ENCODE measurements around the gene CLDN9.
A peak's percentile ranks its signal among the peaks of the same experiment; 100 is the strongest.

Gene CLDN9

GRCh38 chr16:3022208-3022683 lies 9.5 kb downstream of the CLDN9 start:
- no peak for DNase-seq (ENCODE audit: low read depth, low spot score)
- Histone ChIP-seq H3K4me3 (peak overlapping the region; percentile 83), H3K27ac (peak overlapping the region; percentile 77), H3K36me3 (ENCODE audit: insufficient read depth, low read length) (peaks cover 14% of the 10 kb centered on the region; the same call in 1 of the 2 replicates), H3K9ac (ENCODE audit: insufficient read length) (no peak overlapping the region), H3K9me3 (ENCODE audit: low read depth, low read length) (no peaks in the 10 kb centered on the region)
- TF ChIP-seq FOXP2 (optimal IDR thresholded peaks at IDR 0.05; ENCODE audit: control extremely low read depth, extremely low read length, insufficient read depth) = no peak
- no peak for TF ChIP-seq EZH2 (IDR thresholded peaks at IDR 0.05)
- no peak for TF ChIP-seq POLR2AphosphoS5 (IDR thresholded peaks at IDR 0.05; ENCODE audit: borderline replicate concordance, low read depth, low read length)

GRCh38 chr16:3022684-3023414 lies 10.1 kb downstream of the CLDN9 start:
- Histone ChIP-seq H3K4me3 (peak overlapping the region; percentile 83), H3K27ac (peak overlapping the region; percentile 77), H3K9ac (ENCODE audit: insufficient read length) (no peak overlapping the region), H3K36me3 (ENCODE audit: insufficient read depth, low read length) (peaks cover 15% of the 10 kb centered on the region; the same call in 1 of the 2 replicates), H3K9me3 (ENCODE audit: low read depth, low read length) (no peaks in the 10 kb centered on the region)
- TF ChIP-seq FOXP2 (optimal IDR thresholded peaks at IDR 0.05; ENCODE audit: control extremely low read depth, extremely low read length, insufficient read depth) = no peak
- no peak; the same call in none of the 2 replicates for TF ChIP-seq POLR2AphosphoS5 (IDR thresholded peaks at IDR 0.05; ENCODE audit: borderline replicate concordance, low read depth, low read length)
- TF ChIP-seq EZH2 (IDR thresholded peaks at IDR 0.05) = no peak
- DNase-seq (ENCODE audit: low read depth, low spot score) = no peak

- peaks cover 15% of the 10 kb centered on the region; the same call in 1 of the 2 replicates for H3K36me3 ChIP-seq (ENCODE audit: insufficient read depth, low read length)
- DNase-seq (ENCODE audit: low read depth, low spot score) = no peak
- H3K9me3 ChIP-seq (ENCODE audit: low read depth, low read length) = no peaks in the 10 kb centered on the region
- peak overlapping the region; percentile 89 for H3K9ac ChIP-seq (ENCODE audit: insufficient read length)
- H3K4me3 ChIP-seq = peak overlapping the region; percentile 83
- TF ChIP-seq EZH2 (IDR thresholded peaks at IDR 0.05) (no peak), FOXP2 (optimal IDR thresholded peaks at IDR 0.05; ENCODE audit: control extremely low read depth, extremely low read length, insufficient read depth) (no peak), POLR2AphosphoS5 (IDR thresholded peaks at IDR 0.05; ENCODE audit: borderline replicate concordance, low read depth, low read length) (no peak; the same call in 1 of the 2 replicates)
- no peak overlapping the region for H3K27ac ChIP-seq
Observed at GRCh38 chr16:3023415-3023668, 10.6 kb downstream of the CLDN9 start.

GRCh38 chr16:3023669-3024478 lies 11.2 kb downstream of the CLDN9 start, which contains the start of the genes HCFC1R1 and THOC6:
HCFC1R1 (minus strand) TSS chr16:3023942; CDS start chr16:3023941, 1 bp downstream.
THOC6 (plus strand) TSS chr16:3024035; CDS start chr16:3024327, 292 bp downstream.
- peak within 1 kb of the TSS; percentile 91 for H3K27ac ChIP-seq
- peak; percentile 96 for DNase-seq (ENCODE audit: low read depth, low spot score)
- TF ChIP-seq FOXP2 (optimal IDR thresholded peaks at IDR 0.05; ENCODE audit: control extremely low read depth, extremely low read length, insufficient read depth) = peak; percentile 79
- TF ChIP-seq POLR2AphosphoS5 (IDR thresholded peaks at IDR 0.05; ENCODE audit: borderline replicate concordance, low read depth, low read length) = peak; percentile 93
- TF ChIP-seq EZH2 (IDR thresholded peaks at IDR 0.05) = no peak
- peaks cover 15% of the 10 kb centered on the region; the same call in 1 of the 2 replicates for H3K36me3 ChIP-seq (ENCODE audit: insufficient read depth, low read length)
- peak within 1 kb of the TSS; percentile 89 for H3K9ac ChIP-seq (ENCODE audit: insufficient read length)
- H3K9me3 ChIP-seq (ENCODE audit: low read depth, low read length) = no peaks in the 10 kb centered on the region
- H3K4me3 ChIP-seq = peak within 1 kb of the TSS; percentile 83

- H3K9ac ChIP-seq (ENCODE audit: insufficient read length) = no peak overlapping the region
- no peaks in the 10 kb centered on the region for H3K9me3 ChIP-seq (ENCODE audit: low read depth, low read length)
- TF ChIP-seq EZH2 (IDR thresholded peaks at IDR 0.05) = no peak
- TF ChIP-seq POLR2AphosphoS5 (IDR thresholded peaks at IDR 0.05; ENCODE audit: borderline replicate concordance, low read depth, low read length) = no peak
- no peak for TF ChIP-seq FOXP2 (optimal IDR thresholded peaks at IDR 0.05; ENCODE audit: control extremely low read depth, extremely low read length, insufficient read depth)
- H3K36me3 ChIP-seq (ENCODE audit: insufficient read depth, low read length) = peaks cover 15% of the 10 kb centered on the region; the same call in 1 of the 2 replicates
- no peak overlapping the region for H3K4me3 ChIP-seq
- no peak for DNase-seq (ENCODE audit: low read depth, low spot score)
- H3K27ac ChIP-seq = no peak overlapping the region
Observed at GRCh38 chr16:3025032-3026002, 12.6 kb downstream of the CLDN9 start.

GRCh38 chr16:3026003-3026378 lies 13.3 kb downstream of the CLDN9 start:
- Histone ChIP-seq H3K4me3 (no peak overlapping the region), H3K36me3 (ENCODE audit: insufficient read depth, low read length) (peaks cover 15% of the 10 kb centered on the region; the same call in 1 of the 2 replicates), H3K9ac (ENCODE audit: insufficient read length) (no peak overlapping the region), H3K27ac (no peak overlapping the region), H3K9me3 (ENCODE audit: low read depth, low read length) (no peaks in the 10 kb centered on the region)
- no peak for DNase-seq (ENCODE audit: low read depth, low spot score)
- TF ChIP-seq EZH2 (IDR thresholded peaks at IDR 0.05) (no peak), POLR2AphosphoS5 (IDR thresholded peaks at IDR 0.05; ENCODE audit: borderline replicate concordance, low read depth, low read length) (no peak), FOXP2 (optimal IDR thresholded peaks at IDR 0.05; ENCODE audit: control extremely low read depth, extremely low read length, insufficient read depth) (no peak)

GRCh38 chr16:3026609-3027488 lies 14.1 kb downstream of the CLDN9 start:
- Histone ChIP-seq H3K9ac (ENCODE audit: insufficient read length) (no peak overlapping the region), H3K27ac (no peak overlapping the region), H3K36me3 (ENCODE audit: insufficient read depth, low read length) (peaks cover 15% of the 10 kb centered on the region; the same call in 1 of the 2 replicates), H3K9me3 (ENCODE audit: low read depth, low read length) (no peaks in the 10 kb centered on the region), H3K4me3 (no peak overlapping the region)
- no peak for TF ChIP-seq POLR2AphosphoS5 (IDR thresholded peaks at IDR 0.05; ENCODE audit: borderline replicate concordance, low read depth, low read length)
- TF ChIP-seq EZH2 (IDR thresholded peaks at IDR 0.05) = no peak
- TF ChIP-seq FOXP2 (optimal IDR thresholded peaks at IDR 0.05; ENCODE audit: control extremely low read depth, extremely low read length, insufficient read depth) = no peak
- DNase-seq (ENCODE audit: low read depth, low spot score) = no peak
